ENCODE results near the gene ALOX15B.

DNA sequence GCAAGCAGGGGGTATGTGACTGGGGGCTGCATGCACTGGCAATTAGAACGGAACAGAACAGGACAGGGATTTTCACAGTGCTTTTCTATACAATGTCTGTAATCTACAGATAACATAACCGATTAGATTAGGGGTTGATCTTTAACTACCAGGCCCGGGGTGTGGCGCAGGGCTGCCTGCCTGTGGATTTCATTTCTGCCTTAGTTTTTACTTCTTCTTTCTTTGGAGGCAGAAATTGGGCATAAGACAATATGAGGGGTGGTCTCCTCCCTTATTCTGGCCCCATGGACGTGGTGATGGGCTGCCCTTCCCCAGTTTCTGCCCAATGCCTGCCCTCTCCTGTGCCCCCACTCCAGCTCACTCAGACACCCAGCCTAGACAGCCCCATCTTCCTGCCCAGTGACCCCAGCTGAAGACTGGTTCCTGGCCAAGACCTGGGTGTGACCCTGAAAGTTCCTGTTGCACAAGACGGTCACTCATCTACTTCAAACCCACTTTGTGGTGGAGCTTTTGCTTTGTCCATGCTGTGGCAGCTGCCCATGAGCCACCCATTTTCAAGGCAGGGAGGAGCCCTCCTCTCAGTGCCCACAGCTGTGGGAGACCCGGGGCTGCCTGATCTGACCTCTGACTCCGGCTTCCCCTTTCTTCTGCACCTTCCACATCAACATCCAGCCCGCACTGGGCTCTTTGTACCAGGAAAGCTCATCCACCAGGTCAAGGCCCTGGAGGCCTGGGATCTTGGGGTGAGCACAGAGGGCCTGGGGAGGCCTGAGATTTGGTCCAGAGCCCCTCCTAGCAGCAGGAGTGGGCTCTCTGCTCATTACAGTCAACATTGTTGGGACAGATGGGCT lies 30.1 kb downstream of the ALOX15B start:
- TF ChIP-seq RAD21 (IDR thresholded peaks at IDR 0.05; ENCODE audit: low read depth), result no peak
- no peak for TF ChIP-seq TEAD4 (IDR thresholded peaks at IDR 0.05)
- TF ChIP-seq CREB1 (IDR thresholded peaks at IDR 0.05; ENCODE audit: low read depth), result no peak
- TF ChIP-seq, protein P1, sequence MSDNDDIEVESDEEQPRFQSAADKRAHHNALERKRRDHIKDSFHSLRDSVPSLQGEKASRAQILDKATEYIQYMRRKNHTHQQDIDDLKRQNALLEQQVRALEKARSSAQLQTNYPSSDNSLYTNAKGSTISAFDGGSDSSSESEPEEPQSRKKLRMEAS (IDR thresholded peaks at IDR 0.05), result no peak
- TF ChIP-seq, protein P2, sequence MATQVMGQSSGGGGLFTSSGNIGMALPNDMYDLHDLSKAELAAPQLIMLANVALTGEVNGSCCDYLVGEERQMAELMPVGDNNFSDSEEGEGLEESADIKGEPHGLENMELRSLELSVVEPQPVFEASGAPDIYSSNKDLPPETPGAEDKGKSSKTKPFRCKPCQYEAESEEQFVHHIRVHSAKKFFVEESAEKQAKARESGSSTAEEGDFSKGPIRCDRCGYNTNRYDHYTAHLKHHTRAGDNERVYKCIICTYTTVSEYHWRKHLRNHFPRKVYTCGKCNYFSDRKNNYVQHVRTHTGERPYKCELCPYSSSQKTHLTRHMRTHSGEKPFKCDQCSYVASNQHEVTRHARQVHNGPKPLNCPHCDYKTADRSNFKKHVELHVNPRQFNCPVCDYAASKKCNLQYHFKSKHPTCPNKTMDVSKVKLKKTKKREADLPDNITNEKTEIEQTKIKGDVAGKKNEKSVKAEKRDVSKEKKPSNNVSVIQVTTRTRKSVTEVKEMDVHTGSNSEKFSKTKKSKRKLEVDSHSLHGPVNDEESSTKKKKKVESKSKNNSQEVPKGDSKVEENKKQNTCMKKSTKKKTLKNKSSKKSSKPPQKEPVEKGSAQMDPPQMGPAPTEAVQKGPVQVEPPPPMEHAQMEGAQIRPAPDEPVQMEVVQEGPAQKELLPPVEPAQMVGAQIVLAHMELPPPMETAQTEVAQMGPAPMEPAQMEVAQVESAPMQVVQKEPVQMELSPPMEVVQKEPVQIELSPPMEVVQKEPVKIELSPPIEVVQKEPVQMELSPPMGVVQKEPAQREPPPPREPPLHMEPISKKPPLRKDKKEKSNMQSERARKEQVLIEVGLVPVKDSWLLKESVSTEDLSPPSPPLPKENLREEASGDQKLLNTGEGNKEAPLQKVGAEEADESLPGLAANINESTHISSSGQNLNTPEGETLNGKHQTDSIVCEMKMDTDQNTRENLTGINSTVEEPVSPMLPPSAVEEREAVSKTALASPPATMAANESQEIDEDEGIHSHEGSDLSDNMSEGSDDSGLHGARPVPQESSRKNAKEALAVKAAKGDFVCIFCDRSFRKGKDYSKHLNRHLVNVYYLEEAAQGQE (IDR thresholded peaks at IDR 0.05; ENCODE audit: low read depth), result no peak
- TF ChIP-seq ZBTB7A (IDR thresholded peaks at IDR 0.05; ENCODE audit: low read depth), result no peak
- TF ChIP-seq EGR1 (IDR thresholded peaks at IDR 0.05), result no peak
- no peak for TF ChIP-seq TCF12 (IDR thresholded peaks at IDR 0.05; ENCODE audit: low read depth)
- TF ChIP-seq, protein P3, sequence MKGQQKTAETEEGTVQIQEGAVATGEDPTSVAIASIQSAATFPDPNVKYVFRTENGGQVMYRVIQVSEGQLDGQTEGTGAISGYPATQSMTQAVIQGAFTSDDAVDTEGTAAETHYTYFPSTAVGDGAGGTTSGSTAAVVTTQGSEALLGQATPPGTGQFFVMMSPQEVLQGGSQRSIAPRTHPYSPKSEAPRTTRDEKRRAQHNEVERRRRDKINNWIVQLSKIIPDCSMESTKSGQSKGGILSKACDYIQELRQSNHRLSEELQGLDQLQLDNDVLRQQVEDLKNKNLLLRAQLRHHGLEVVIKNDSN (IDR thresholded peaks at IDR 0.05), result no peak
- TF ChIP-seq FOXM1 (IDR thresholded peaks at IDR 0.05; ENCODE audit: borderline replicate concordance, low read depth), result no peak
- TF ChIP-seq NFIC (IDR thresholded peaks at IDR 0.05), result no peak
- TF ChIP-seq CEBPB (IDR thresholded peaks at IDR 0.05), result no peak
